ENCODE measurements around the gene TRIM29. TPM values are rescaled to one million over a fixed set of nuclear protein-coding genes. Genes with fewer than 3 reads are reported as not detected.
A peak's percentile ranks its signal among the peaks of the same experiment; 100 is the strongest.

TRIM29 gene
- total and polyA plus RNA-seq, 2 of the 13 experiments (the other 11 are each of a cell fraction or from before 2014, with no cell fraction given): 0.86 TPM

DNA sequence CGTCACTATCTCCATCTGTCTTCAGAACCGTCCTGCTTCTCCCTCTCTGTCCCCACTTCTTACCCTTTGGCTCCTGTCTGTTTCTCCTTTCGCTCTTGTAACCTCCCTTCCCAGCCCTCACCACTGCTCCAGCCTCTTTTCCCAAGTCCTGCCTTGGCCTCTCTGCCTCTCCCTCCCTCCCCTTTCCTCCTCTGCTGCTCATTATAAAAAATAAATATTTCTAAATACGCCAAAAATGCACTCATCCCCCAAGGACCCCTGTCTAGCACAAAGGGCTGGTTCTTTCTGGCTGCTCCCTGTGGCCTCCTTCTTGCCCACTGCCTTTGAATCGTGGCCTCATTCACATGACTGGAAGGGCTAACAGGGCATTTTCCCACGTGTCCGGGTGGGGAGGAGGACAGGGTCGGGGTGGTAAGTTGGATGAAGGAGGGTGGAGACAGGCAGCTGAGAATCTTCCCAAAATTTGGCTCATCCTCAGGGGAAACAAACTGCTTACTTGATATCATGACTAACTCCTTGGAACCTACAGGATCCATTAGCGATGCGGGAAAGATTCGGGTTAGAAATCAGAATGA, 46.5 kb upstream of the TRIM29 start (continued):
- TF ChIP-seq SIN3A (IDR thresholded peaks at IDR 0.05; ENCODE audit: borderline replicate concordance, low read depth, low read length): no peak
- TF ChIP-seq, protein P1, sequence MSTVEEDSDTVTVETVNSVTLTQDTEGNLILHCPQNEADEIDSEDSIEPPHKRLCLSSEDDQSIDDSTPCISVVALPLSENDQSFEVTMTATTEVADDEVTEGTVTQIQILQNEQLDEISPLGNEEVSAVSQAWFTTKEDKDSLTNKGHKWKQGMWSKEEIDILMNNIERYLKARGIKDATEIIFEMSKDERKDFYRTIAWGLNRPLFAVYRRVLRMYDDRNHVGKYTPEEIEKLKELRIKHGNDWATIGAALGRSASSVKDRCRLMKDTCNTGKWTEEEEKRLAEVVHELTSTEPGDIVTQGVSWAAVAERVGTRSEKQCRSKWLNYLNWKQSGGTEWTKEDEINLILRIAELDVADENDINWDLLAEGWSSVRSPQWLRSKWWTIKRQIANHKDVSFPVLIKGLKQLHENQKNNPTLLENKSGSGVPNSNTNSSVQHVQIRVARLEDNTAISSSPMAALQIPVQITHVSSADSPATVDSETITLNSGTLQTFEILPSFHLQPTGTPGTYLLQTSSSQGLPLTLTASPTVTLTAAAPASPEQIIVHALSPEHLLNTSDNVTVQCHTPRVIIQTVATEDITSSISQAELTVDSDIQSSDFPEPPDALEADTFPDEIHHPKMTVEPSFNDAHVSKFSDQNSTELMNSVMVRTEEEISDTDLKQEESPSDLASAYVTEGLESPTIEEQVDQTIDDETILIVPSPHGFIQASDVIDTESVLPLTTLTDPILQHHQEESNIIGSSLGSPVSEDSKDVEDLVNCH (CRISPR knock-in tag; IDR thresholded peaks at IDR 0.05): 0 out of 2 replicates have a peak, but pooled peaks have one; percentile 51
- TF ChIP-seq, protein P2, sequence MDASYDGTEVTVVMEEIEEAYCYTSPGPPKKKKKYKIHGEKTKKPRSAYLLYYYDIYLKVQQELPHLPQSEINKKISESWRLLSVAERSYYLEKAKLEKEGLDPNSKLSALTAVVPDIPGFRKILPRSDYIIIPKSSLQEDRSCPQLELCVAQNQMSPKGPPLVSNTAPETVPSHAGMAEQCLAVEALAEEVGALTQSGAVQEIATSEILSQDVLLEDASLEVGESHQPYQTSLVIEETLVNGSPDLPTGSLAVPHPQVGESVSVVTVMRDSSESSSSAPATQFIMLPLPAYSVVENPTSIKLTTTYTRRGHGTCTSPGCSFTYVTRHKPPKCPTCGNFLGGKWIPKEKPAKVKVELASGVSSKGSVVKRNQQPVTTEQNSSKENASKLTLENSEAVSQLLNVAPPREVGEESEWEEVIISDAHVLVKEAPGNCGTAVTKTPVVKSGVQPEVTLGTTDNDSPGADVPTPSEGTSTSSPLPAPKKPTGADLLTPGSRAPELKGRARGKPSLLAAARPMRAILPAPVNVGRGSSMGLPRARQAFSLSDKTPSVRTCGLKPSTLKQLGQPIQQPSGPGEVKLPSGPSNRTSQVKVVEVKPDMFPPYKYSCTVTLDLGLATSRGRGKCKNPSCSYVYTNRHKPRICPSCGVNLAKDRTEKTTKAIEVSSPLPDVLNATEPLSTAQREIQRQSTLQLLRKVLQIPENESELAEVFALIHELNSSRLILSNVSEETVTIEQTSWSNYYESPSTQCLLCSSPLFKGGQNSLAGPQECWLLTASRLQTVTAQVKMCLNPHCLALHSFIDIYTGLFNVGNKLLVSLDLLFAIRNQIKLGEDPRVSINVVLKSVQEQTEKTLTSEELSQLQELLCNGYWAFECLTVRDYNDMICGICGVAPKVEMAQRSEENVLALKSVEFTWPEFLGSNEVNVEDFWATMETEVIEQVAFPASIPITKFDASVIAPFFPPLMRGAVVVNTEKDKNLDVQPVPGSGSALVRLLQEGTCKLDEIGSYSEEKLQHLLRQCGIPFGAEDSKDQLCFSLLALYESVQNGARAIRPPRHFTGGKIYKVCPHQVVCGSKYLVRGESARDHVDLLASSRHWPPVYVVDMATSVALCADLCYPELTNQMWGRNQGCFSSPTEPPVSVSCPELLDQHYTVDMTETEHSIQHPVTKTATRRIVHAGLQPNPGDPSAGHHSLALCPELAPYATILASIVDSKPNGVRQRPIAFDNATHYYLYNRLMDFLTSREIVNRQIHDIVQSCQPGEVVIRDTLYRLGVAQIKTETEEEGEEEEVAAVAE (CRISPR knock-in tag; IDR thresholded peaks at IDR 0.05; ENCODE audit: borderline replicate concordance): no peak
- TF ChIP-seq RCOR2 (CRISPR knock-in tag; IDR thresholded peaks at IDR 0.05): 0 out of 2 replicates have a peak, but pooled peaks have one; percentile 10
- no peak for TF ChIP-seq STAT5B (CRISPR knock-in tag; IDR thresholded peaks at IDR 0.05)
- TF ChIP-seq, protein P3, sequence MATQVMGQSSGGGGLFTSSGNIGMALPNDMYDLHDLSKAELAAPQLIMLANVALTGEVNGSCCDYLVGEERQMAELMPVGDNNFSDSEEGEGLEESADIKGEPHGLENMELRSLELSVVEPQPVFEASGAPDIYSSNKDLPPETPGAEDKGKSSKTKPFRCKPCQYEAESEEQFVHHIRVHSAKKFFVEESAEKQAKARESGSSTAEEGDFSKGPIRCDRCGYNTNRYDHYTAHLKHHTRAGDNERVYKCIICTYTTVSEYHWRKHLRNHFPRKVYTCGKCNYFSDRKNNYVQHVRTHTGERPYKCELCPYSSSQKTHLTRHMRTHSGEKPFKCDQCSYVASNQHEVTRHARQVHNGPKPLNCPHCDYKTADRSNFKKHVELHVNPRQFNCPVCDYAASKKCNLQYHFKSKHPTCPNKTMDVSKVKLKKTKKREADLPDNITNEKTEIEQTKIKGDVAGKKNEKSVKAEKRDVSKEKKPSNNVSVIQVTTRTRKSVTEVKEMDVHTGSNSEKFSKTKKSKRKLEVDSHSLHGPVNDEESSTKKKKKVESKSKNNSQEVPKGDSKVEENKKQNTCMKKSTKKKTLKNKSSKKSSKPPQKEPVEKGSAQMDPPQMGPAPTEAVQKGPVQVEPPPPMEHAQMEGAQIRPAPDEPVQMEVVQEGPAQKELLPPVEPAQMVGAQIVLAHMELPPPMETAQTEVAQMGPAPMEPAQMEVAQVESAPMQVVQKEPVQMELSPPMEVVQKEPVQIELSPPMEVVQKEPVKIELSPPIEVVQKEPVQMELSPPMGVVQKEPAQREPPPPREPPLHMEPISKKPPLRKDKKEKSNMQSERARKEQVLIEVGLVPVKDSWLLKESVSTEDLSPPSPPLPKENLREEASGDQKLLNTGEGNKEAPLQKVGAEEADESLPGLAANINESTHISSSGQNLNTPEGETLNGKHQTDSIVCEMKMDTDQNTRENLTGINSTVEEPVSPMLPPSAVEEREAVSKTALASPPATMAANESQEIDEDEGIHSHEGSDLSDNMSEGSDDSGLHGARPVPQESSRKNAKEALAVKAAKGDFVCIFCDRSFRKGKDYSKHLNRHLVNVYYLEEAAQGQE (IDR thresholded peaks at IDR 0.05; ENCODE audit: borderline replicate concordance in 1 of 2, low read depth in 1 of 2, low read length in 2 of 2): no peak
- 0 out of 2 replicates have a peak, but pooled peaks have one; percentile 25 for TF ChIP-seq CCDC6 (CRISPR knock-in tag; IDR thresholded peaks at IDR 0.05)
- TF ChIP-seq SOX13 (IDR thresholded peaks at IDR 0.05): no peak
- TF ChIP-seq SOX13 (CRISPR knock-in tag; conservative IDR thresholded peaks at IDR 0.05 in 1 of 2, IDR thresholded peaks at IDR 0.05 in 1 of 2): no peak
- no peak for TF ChIP-seq SETDB1 (CRISPR knock-in tag; IDR thresholded peaks at IDR 0.05; ENCODE audit: borderline replicate concordance)
- TF ChIP-seq ZNF616 (CRISPR knock-in tag; IDR thresholded peaks at IDR 0.05; ENCODE audit: low read depth): no peak
- TF ChIP-seq ZNF572 (CRISPR knock-in tag; IDR thresholded peaks at IDR 0.05): peak; percentile 29; the same call in 1 of the 2 replicates
- TF ChIP-seq, protein P4, sequence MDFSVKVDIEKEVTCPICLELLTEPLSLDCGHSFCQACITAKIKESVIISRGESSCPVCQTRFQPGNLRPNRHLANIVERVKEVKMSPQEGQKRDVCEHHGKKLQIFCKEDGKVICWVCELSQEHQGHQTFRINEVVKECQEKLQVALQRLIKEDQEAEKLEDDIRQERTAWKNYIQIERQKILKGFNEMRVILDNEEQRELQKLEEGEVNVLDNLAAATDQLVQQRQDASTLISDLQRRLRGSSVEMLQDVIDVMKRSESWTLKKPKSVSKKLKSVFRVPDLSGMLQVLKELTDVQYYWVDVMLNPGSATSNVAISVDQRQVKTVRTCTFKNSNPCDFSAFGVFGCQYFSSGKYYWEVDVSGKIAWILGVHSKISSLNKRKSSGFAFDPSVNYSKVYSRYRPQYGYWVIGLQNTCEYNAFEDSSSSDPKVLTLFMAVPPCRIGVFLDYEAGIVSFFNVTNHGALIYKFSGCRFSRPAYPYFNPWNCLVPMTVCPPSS (IDR thresholded peaks at IDR 0.05): no peak
- TF ChIP-seq, protein P5, sequence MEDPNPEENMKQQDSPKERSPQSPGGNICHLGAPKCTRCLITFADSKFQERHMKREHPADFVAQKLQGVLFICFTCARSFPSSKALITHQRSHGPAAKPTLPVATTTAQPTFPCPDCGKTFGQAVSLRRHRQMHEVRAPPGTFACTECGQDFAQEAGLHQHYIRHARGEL (CRISPR knock-in tag; IDR thresholded peaks at IDR 0.05): no peak
- no peak for TF ChIP-seq ZBTB20 (CRISPR knock-in tag; IDR thresholded peaks at IDR 0.05; ENCODE audit: borderline replicate concordance, low read depth)
- TF ChIP-seq HNRNPUL1 (IDR thresholded peaks at IDR 0.05; ENCODE audit: low read depth, low read length): no peak
- no peak for TF ChIP-seq RFX5 (IDR thresholded peaks at IDR 0.05; ENCODE audit: low read depth, low read length)

Measured in HepG2 (cell line).